T-helper 1 cell (primary cell): ENCODE data around the gene GALNT16.
"Not testable (repeated sequence)": the region's sequence is repeated elsewhere in the genome, so short reads cannot be mapped to it uniquely, and the experiment has no call there.

Source experiments
- DNase-seq, 5 donors: peaks; one replicate each; pipeline ENCODE4 v3.0.0-alpha.2; 2012 to 2020
- total RNA-seq, 4 donors: gene quantifications; one replicate each; lab custom pipeline; 2026; lab: John Stamatoyannopoulos, UW

The GALNT16 gene
- 0 to 0.31 (median 0.19) reads per million in 4 donors for total RNA-seq

DNA sequence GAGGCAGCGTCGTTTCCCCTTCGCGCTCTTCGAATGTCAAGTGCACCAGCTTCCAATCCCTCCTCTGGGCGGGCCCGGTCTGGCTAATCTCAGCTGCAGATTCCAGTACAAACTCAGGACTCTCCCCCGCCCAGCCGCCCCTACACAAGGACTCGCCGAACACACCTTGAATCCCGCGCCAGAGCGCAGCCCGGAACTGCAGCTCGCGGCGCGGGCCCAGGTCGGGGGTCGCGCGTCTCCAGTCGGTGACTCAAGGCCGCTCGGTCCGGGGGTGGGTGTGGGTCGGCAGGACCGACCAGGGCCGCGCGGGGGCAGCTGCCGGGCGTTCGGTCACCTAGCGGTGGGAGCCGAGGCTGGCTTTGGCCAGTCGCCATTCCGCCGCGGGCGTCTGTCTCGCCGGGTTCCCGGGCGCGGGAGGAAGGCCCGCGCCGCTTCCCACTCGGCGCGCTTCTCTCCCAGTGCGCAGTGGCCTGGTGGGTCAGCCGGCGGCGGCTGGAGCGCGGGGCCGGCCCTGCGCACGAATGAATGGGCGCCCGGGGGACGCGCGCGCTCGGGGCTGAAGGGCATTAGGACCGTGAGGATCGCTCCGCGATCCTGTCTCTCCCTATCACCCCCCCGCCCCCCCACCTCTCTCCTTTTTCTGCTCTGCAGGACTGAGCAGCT, at the start of gene GALNT16:
TSS of gene GALNT16 (plus strand) at position 632 of the 663 bp plus-strand sequence. CDS start 133 bp downstream, outside the sequence.
- DNase-seq, result no peak

DNA sequence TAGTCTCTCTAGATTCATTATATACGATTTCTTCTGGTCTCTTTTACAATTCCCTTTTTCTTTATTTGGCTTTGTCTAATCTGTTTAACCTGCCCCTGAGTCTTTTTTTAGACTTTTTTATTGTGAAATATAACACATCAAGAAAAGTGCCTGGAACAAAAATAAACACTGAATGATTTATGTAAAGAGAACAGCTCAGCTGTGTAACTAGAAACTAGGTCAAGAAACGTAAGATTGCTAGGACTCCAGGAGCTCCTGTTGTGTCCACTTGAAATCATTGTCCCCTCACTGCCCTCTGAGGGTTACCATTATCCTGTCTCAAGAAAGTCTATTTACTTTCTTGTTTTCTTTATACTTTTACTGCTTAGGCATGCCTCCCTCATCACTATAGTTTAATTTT, 45.6 kb upstream of the GALNT16 start:
- no peak for DNase-seq

- DNase-seq, result not testable (repeated sequence)
Observed at GRCh38 chr14:69217663-69218062, 42.3 kb upstream of the GALNT16 start.

- no peak for DNase-seq
Observed at GRCh38 chr14:69224946-69225345, 35.0 kb upstream of the GALNT16 start.

DNA sequence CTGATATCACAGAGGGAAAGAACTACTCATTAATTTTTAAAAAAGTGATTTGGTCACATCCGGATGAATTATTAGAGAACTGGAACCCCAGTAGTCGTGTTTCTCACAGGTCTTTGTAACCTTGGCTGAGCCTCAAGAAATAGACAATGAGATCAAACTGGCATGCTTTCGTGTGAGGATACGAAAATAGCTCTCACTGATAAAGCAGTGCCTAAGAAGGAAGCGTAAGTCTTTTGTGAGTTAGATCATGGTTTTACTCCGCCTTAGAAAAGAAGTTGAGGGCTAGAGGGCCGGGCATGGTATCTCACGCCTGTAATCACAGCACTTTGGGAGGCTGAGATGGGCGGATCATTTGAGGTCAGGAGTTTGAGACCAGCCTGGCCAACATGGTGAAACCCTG, 33.8 kb upstream of the GALNT16 start:
- DNase-seq, result no peak

- DNase-seq, result no peak
Observed at GRCh38 chr14:69226736-69227135, 33.2 kb upstream of the GALNT16 start.

DNA sequence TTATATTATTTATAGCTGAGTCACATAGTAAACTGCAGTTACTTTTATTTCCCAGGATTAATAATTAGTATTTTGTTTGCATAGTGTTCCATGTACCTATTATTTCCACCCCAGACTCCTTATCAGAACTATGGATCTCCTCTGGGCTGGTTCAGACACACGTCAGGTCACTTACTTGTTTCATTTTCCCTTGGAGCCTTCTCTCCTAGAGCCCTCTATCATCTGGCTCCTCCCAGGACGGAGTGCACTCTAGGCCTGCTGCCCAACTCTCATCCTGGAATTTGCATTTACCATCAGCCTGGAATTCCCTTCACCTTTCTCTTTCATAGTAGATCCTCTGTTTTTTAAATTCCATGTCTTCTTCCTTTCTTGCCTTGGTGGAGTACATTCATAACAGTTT, 28.5 kb upstream of the GALNT16 start:
- DNase-seq, result no peak

- no peak for DNase-seq
Observed at GRCh38 chr14:69232388-69232787, 27.6 kb upstream of the GALNT16 start.

GRCh38 chr14:69234106-69234505, 25.9 kb upstream of the GALNT16 start:
- no peak for DNase-seq

DNA sequence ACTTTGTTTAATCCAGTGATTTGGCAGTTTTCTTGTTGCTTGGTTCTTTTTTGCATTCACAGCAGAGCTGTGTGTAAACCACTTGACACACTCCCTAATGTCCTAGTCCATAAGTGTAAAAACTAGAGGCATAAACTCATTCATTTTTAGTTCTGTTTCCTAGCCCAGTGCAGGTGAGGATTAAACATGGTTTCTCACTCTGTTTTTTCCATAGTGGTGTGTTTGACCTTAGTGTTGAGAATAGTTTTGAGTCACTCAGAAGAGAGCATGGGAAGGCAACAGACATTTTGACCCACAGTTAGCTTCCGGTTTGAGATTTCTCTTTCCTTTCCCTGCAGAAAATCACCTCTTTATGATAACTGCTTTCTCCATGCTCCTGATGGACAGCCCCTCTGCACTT, 24.2 kb upstream of the GALNT16 start:
- peak in 1 of 5 donors; percentile 28 for DNase-seq

- DNase-seq, result no peak
Observed at GRCh38 chr14:69237142-69237541, 22.8 kb upstream of the GALNT16 start.

- DNase-seq, result no peak
Observed at GRCh38 chr14:69237584-69237983, 22.4 kb upstream of the GALNT16 start.

- DNase-seq, result no peak
Observed at GRCh38 chr14:69238883-69239282, 21.1 kb upstream of the GALNT16 start.

DNA sequence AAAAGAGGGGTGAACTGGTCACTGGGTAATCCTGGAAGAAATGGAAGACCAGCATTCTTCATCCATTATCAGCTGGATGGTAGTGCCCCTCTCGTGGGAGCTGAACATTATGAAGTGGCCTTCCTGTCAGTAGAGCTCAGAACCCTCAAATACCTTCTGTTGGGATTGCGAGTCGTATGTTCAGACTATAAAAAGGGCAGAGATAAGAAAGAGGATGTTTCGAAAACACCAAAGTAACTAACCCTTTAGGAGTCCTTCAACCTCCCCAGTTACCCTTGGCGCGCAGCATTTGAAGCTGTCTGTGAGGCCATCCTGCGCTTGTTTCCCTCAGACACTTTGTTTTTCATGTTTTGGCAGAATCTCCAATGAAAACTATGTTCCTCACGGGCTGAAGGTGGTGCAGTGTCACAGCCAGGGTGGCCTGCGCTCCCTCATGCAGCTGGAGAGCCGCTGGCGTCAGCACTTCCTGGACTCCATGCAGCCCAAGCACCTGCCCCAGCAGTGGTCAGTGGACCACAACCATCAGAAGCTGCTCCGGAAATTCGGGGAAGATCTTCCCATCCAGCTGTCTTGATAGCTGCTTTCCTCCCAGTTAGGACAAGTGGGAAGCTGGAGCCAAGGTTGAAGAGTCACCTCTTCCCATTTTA, 19.3 kb upstream of the GALNT16 start:
- no peak for DNase-seq

GRCh38 chr14:69241577-69241976, 18.4 kb upstream of the GALNT16 start:
- DNase-seq, result no peak

- DNase-seq, result peak in 2 of 5 donors; percentile 43 to 51
Observed at GRCh38 chr14:69242311-69243224, 17.4 kb upstream of the GALNT16 start.

- DNase-seq, result no peak
Observed at GRCh38 chr14:69244946-69245345, 15.0 kb upstream of the GALNT16 start.

- no peak for DNase-seq
Observed at GRCh38 chr14:69246331-69246730, 13.6 kb upstream of the GALNT16 start.

- no peak for DNase-seq
Observed at GRCh38 chr14:69247676-69248440, 12.1 kb upstream of the GALNT16 start.

GRCh38 chr14:69249603-69250002, 10.4 kb upstream of the GALNT16 start:
- no peak for DNase-seq

- DNase-seq, result no peak
Observed at GRCh38 chr14:69252851-69253250, 7.1 kb upstream of the GALNT16 start.

DNA sequence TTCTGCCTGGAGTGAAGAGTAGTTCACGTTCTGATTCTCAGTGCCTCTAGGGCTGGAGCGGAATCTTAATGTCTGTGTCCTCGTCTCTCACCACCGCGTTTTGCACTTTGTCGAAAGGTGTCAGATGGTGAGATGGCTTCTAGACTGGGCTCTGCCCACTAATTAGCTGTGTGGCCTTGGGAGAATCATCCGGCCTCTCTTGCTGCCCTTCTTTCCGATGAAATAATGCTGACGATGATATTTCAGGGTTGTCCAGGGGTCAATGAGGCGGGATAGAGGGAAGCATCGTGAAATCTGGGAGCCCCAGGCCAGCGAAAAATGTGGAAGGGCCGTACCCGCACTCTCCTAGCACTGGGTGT, 811 bp upstream of the GALNT16 start:
- no peak for DNase-seq
